Measurements from ENCODE around the gene FXYD6. TPM values are rescaled to one million over a fixed set of nuclear protein-coding genes. Genes with fewer than 3 reads are reported as not detected.
"Not testable (repeated sequence)": the region's sequence is repeated elsewhere in the genome, so short reads cannot be mapped to it uniquely, and the experiment has no call there.

FXYD6 gene
- total and polyA plus RNA-seq, 3 experiments from 2014 or later, result 0.11 TPM; not detected in 2

DNA sequence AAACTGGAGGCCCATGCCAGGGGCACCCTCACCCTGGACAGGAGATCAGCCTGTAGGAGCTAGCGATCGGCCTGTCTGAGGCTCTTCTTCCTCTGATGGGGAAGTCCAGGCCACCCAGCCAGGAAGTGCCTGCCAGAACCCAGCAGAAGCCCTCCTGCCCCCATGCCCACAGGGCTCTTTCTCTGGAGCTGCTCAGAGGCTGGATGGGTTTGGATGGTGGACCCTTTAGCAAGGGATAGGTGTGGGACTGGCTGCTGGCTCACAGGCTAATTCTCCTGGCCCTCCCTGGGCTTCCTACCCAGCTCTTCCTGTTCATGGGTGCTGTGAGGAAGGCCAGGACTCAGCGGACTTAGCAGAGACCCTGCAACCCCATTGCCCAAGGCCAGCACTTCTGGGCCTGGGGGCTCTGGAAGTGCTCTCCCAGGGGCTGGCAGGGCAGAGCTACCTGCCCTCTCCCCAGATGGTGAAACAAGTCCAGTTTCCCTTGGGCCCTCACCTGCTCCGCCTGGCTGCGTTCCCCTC is 59.6 kb downstream of the FXYD6 start:
- H3K4me3 ChIP-seq (ENCODE audit: low read length), result no peak overlapping the region
- H3K27me3 Mint-ChIP-seq, result peaks cover 0 to 1% of the 10 kb centered on the region in 2 donors

DNA sequence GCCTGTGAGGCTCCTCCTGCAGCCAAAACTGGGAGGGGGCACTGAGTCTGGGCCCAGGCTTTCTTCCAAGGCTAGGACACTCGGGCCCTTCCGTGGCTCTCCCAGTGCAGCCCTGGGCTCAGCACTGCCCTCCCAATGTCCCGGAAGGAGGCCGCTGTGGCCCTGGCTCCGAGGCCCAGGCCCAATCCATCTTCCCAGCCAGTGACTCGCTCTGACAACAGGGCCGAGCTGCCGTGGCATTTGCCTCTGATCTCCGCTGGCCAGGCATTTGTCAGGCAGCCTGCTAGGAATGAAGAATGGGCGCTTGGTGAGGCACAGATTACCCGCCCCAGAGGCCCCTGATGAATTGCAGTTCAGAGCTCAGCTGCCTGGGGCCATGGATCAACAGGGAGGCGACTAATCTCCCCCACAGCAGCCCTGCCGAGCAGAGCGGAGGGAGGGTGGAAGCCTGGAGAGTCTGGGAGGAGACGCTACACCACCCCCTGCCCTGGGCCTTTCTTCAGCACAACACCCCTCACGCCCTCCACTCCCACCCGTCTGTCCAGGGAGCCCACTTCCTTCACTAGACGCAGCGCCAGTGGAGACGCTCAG is 60.2 kb downstream of the FXYD6 start:
- peaks cover 32 to 53% (median 41%) of the 10 kb centered on the region in 3 donors for H3K4me1 Mint-ChIP-seq
- H3K4me3 Mint-ChIP-seq, result peak overlapping the region in 3 of 7 donors; percentile 15 to 79 (median 36)

More for the DNA sequence above, 59.6 kb downstream of the FXYD6 start:
- H3K9me3 Mint-ChIP-seq, result no peaks in the 10 kb centered on the region
- H3K36me3 Mint-ChIP-seq, result peaks cover 0 to 6% (median 0%) of the 10 kb centered on the region in 3 donors
- Histone ChIP-seq H3K36me3 (ENCODE audit: insufficient read depth, low read length) (no peaks in the 10 kb centered on the region), H3K27ac (ENCODE audit: low read depth, low read length) (no peak overlapping the region), H3K9me3 (ENCODE audit: low read length) (no peaks in the 10 kb centered on the region), H3K27me3 (ENCODE audit: insufficient read depth, low read length, poor library complexity, severe bottlenecking) (no peaks in the 10 kb centered on the region), H3K4me1 (ENCODE audit: insufficient read depth, low read length) (peaks cover 50% of the 10 kb centered on the region)
- ChIA-PET POLR2A (interaction anchor here (0.8 to 2.2 kb wide), 2 partner anchors 8 to 9 kb away, joined by 3 to 11 read pairs; no protein-coding TSS in a partner anchor), CTCF (interaction anchor here (0.6 to 15.2 kb wide), 29 partner anchors 9 to 490 kb away, joined by 3 to 255 read pairs (median 4); partner anchors contain the start of gene CEP164)
- peak overlapping the region in 2 of 7 donors; percentile 54 to 70 for H3K4me3 Mint-ChIP-seq
- H3K27ac Mint-ChIP-seq, result peak overlapping the region; percentile 16 to 94 (median 86)
- DNase-seq, result no peak
- H3K4me1 Mint-ChIP-seq, result peaks cover 33 to 55% (median 43%) of the 10 kb centered on the region in 3 donors

DNA sequence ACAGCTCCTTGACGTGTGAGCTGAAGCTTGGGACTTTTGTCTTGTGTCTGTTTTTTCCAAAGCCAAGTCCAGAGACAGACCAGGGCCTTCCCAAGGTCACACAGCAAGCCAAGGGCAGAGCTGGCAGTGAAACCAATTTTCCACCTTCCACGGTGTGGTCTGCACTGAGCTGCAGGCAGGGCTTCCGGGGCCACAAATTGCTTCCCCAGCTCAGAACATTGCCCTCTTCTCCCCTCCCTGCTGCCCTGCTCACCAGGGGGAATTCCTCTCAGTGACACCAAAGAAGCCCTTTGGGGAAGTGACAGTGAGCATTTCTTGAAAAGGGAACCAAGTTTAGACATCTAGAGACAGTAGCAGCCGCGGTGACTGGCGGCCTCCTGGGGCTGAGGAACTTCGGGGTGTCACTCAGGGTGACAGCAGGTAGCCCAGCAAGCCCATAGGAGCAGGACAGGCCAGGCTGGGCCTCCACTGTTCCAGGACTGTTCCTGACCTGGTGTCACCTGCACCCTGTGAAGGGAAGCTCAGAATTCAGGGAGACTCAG is 61.1 kb downstream of the FXYD6 start:
- peak overlapping the region; percentile 3 to 89 (median 79) for H3K4me3 Mint-ChIP-seq
- H3K27ac ChIP-seq (ENCODE audit: low read depth, low read length), result peak overlapping the region; percentile 65
- peaks cover 0 to 3% (median 0%) of the 10 kb centered on the region in 3 donors for H3K36me3 Mint-ChIP-seq
- peaks cover 0 to 1% of the 10 kb centered on the region in 2 donors for H3K27me3 Mint-ChIP-seq
- peak overlapping the region; percentile 85 to 97 (median 94) for H3K27ac Mint-ChIP-seq
- H3K27me3 ChIP-seq (ENCODE audit: insufficient read depth, low read length, poor library complexity, severe bottlenecking), result no peaks in the 10 kb centered on the region
- H3K36me3 ChIP-seq (ENCODE audit: insufficient read depth, low read length), result no peaks in the 10 kb centered on the region
- H3K4me3 ChIP-seq (ENCODE audit: low read length), result peak overlapping the region; percentile 13
- no peaks in the 10 kb centered on the region for H3K9me3 Mint-ChIP-seq
- peak; percentile 53 to 87 (median 71) for DNase-seq
- CTCF ChIA-PET, result interaction anchor here (0.9 to 15.2 kb wide), 11 partner anchors 9 to 473 kb away, joined by 3 to 255 read pairs (median 12); partner anchors contain the start of gene FXYD2
- POLR2A ChIA-PET, result interaction anchor here (0.8 to 2.2 kb wide), 7 partner anchors 7 to 238 kb away, joined by 3 to 11 read pairs (median 4); partner anchors contain the start of gene FXYD2
- H3K9me3 ChIP-seq (ENCODE audit: low read length), result no peaks in the 10 kb centered on the region
- peaks cover 32 to 53% (median 41%) of the 10 kb centered on the region in 3 donors for H3K4me1 Mint-ChIP-seq
- H3K4me1 ChIP-seq (ENCODE audit: insufficient read depth, low read length), result peaks cover 45% of the 10 kb centered on the region

More for the DNA sequence above, 60.2 kb downstream of the FXYD6 start:
- H3K36me3 ChIP-seq (ENCODE audit: insufficient read depth, low read length), result no peaks in the 10 kb centered on the region
- H3K4me1 ChIP-seq (ENCODE audit: insufficient read depth, low read length), result peaks cover 45% of the 10 kb centered on the region
- CTCF ChIA-PET, result interaction anchor here (0.9 to 15.2 kb wide), 18 partner anchors 8 to 472 kb away, joined by 3 to 255 read pairs (median 6); partner anchors contain the start of gene FXYD2
- H3K36me3 Mint-ChIP-seq, result peaks cover 0 to 3% (median 0%) of the 10 kb centered on the region in 3 donors
- POLR2A ChIA-PET, result interaction anchor here (1.3 to 2.2 kb wide), 2 partner anchors 8 to 237 kb away, joined by 3 to 11 read pairs; no protein-coding TSS in a partner anchor
- H3K4me3 ChIP-seq (ENCODE audit: low read length), result no peak overlapping the region
- no peaks in the 10 kb centered on the region for H3K9me3 Mint-ChIP-seq
- no peaks in the 10 kb centered on the region for H3K9me3 ChIP-seq (ENCODE audit: low read length)
- H3K27me3 ChIP-seq (ENCODE audit: insufficient read depth, low read length, poor library complexity, severe bottlenecking), result no peaks in the 10 kb centered on the region
- H3K27me3 Mint-ChIP-seq, result peaks cover 0 to 1% of the 10 kb centered on the region in 2 donors
- H3K27ac Mint-ChIP-seq, result peak overlapping the region; percentile 17 to 96 (median 90)
- H3K27ac ChIP-seq (ENCODE audit: low read depth, low read length), result no peak overlapping the region
- no peak for DNase-seq

DNA sequence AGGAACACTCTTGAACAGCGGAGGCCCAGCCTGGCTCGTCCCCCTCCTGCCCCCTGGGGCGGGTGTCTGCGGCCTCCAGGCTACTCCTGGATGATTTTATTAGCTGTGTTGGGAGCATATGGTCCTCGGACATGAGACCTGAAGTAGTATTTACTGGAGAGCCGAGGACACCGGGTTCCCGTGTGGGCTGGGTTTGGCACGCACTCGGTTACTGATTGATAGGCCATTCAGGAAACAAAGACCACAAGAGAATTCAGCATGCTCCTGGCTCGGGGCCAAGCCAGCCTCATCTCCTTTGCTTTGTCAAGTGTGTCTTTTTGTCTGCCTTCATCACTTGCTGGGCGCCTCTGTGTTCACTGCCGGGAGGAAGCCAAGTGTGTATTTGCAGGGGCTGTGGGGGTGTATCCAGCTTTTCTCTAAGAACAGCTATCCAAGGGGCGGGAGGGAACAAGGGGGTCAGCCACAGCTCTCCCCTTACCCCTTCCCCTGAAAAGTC is 61.6 kb downstream of the FXYD6 start:
- POLR2A ChIA-PET, result interaction anchor here (0.8 to 1.6 kb wide), 6 partner anchors 9 to 238 kb away, joined by 3 to 8 read pairs (median 4); partner anchors contain the start of gene FXYD2
- H3K27me3 Mint-ChIP-seq, result no peaks in the 10 kb centered on the region
- H3K27ac Mint-ChIP-seq, result peak overlapping the region; percentile 85 to 97 (median 94)
- peaks cover 45% of the 10 kb centered on the region for H3K4me1 ChIP-seq (ENCODE audit: insufficient read depth, low read length)
- H3K9me3 Mint-ChIP-seq, result no peaks in the 10 kb centered on the region
- H3K36me3 Mint-ChIP-seq, result peaks cover 0 to under 1% (median 0%) of the 10 kb centered on the region in 3 donors
- CTCF ChIA-PET, result interaction anchor here (1.1 to 15.2 kb wide), 7 partner anchors 9 to 389 kb away, joined by 3 to 255 read pairs (median 23); partner anchors contain the start of gene FXYD2
- no peaks in the 10 kb centered on the region for H3K9me3 ChIP-seq (ENCODE audit: low read length)
- peak overlapping the region; percentile 65 for H3K27ac ChIP-seq (ENCODE audit: low read depth, low read length)
- peaks cover 33 to 54% (median 43%) of the 10 kb centered on the region in 3 donors for H3K4me1 Mint-ChIP-seq
- H3K36me3 ChIP-seq (ENCODE audit: insufficient read depth, low read length), result no peaks in the 10 kb centered on the region
- peak; percentile 71 to 93 (median 82) for DNase-seq
- H3K4me3 Mint-ChIP-seq, result peak overlapping the region; percentile 0 to 89 (median 79)
- H3K27me3 ChIP-seq (ENCODE audit: insufficient read depth, low read length, poor library complexity, severe bottlenecking), result no peaks in the 10 kb centered on the region
- H3K4me3 ChIP-seq (ENCODE audit: low read length), result peak overlapping the region; percentile 13

GRCh38 chr11:117814204-117814765 is 62.2 kb downstream of the FXYD6 start:
- CTCF ChIA-PET, result interaction anchor here (1.1 to 15.2 kb wide), 6 partner anchors 10 to 388 kb away, joined by 3 to 255 read pairs (median 32); partner anchors contain the start of gene FXYD2
- Mint-ChIP-seq H3K4me3 (peak overlapping the region in 6 of 7 donors; percentile 68 to 89 (median 80)), H3K27ac (peak overlapping the region; percentile 85 to 97 (median 94)), H3K27me3 (no peaks in the 10 kb centered on the region), H3K4me1 (peaks cover 35 to 60% (median 47%) of the 10 kb centered on the region in 3 donors), H3K9me3 (no peaks in the 10 kb centered on the region), H3K36me3 (no peaks in the 10 kb centered on the region)
- POLR2A ChIA-PET, result interaction anchor here (0.8 to 1.6 kb wide), 3 partner anchors 14 to 173 kb away, joined by 3 to 8 read pairs (median 4); no protein-coding TSS in a partner anchor
- Histone ChIP-seq H3K36me3 (ENCODE audit: insufficient read depth, low read length) (no peaks in the 10 kb centered on the region), H3K4me1 (ENCODE audit: insufficient read depth, low read length) (peaks cover 45% of the 10 kb centered on the region), H3K27me3 (ENCODE audit: insufficient read depth, low read length, poor library complexity, severe bottlenecking) (no peaks in the 10 kb centered on the region), H3K27ac (ENCODE audit: low read depth, low read length) (no peak overlapping the region), H3K4me3 (ENCODE audit: low read length) (no peak overlapping the region), H3K9me3 (ENCODE audit: low read length) (no peaks in the 10 kb centered on the region)
- peak in 1 of 5 donors; percentile 35 for DNase-seq

DNA sequence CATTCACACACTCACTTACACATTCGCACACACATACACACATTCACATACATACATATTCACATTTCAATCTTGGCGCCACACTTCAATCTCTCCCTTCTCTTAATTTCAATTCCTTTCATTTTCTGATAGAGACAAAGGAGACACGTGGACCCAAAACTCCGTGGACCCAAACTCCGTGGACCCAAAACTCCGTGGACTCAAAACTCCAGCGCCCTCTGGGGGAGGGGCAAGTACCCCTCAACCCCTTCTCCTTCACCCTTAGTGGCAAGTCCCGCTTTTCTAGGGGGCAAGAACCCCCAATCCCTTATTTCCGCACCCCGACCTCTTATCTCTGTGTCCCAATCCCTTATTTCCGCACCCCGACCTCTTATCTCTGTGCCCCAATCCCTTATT is 66.4 kb downstream of the FXYD6 start:
- H3K36me3 ChIP-seq (ENCODE audit: insufficient read depth, low read length); H3K9me3 Mint-ChIP-seq; H3K27me3 ChIP-seq (ENCODE audit: insufficient read depth, low read length, poor library complexity, severe bottlenecking); H3K4me3 ChIP-seq (ENCODE audit: low read length); H3K27ac ChIP-seq (ENCODE audit: low read depth, low read length); H3K9me3 ChIP-seq (ENCODE audit: low read length); H3K27me3 Mint-ChIP-seq; DNase-seq; H3K36me3 Mint-ChIP-seq: not testable (repeated sequence)
- peaks cover 18 to 31% (median 21%) of the 10 kb centered on the region in 3 donors for H3K4me1 Mint-ChIP-seq
- ChIA-PET CTCF (interaction anchor here (1.2 to 11.0 kb wide), 5 partner anchors 10 to 362 kb away, joined by 4 to 248 read pairs (median 52); partner anchors contain the start of gene FXYD2), POLR2A (interaction anchor here (1.3 kb wide), 1 partner anchor 141 kb away, joined by 5 read pairs; no protein-coding TSS in a partner anchor)
- peak overlapping the region in 1 of 8 donors; percentile 0 for H3K27ac Mint-ChIP-seq
- peak overlapping the region in 2 of 7 donors; percentile 1 to 4 for H3K4me3 Mint-ChIP-seq
- peaks cover 14% of the 10 kb centered on the region for H3K4me1 ChIP-seq (ENCODE audit: insufficient read depth, low read length)
